ENCODE measurements around the gene CAPN1. TPM values are rescaled to one million over a fixed set of nuclear protein-coding genes. Genes with fewer than 3 reads are reported as not detected.

The CAPN1 gene
- total and polyA plus RNA-seq, 2 of the 4 experiments (the other 2 are of a cell fraction) = 110 to 182 TPM

GRCh38 chr11:65182258-65183170 lies 786 bp downstream of the CAPN1 start:
- dilution Hi-C loops (cut with HindIII; ENCODE audit: low sequenced_read_pairs, unreplicated experiment) = no loop called here
- H2AK9ac ChIP-seq (replicated peaks; ENCODE audit: low read depth, low read length, poor library complexity) = peak overlapping the region; percentile 100
- H2BK15ac ChIP-seq (ENCODE audit: low read depth, low read length) = no peak overlapping the region
- peaks cover 9% of the 10 kb centered on the region for H4K20me1 ChIP-seq (ENCODE audit: insufficient read depth, low read length)
- peak overlapping the region; percentile 84 for H3K4me2 ChIP-seq (ENCODE audit: low read depth, low read length)
- H3K18ac ChIP-seq (ENCODE audit: low read depth, low read length) = no peak overlapping the region; the same call in 1 of the 2 replicates
- peak overlapping the region; percentile 89 for H3K14ac ChIP-seq (replicated peaks; ENCODE audit: low read depth, low read length)
- TF ChIP-seq USF2 (IDR thresholded peaks at IDR 0.05; ENCODE audit: low read depth, low read length) (0 out of 2 replicates have a peak, but pooled peaks have one; percentile 12), SMC3 (IDR thresholded peaks at IDR 0.05; ENCODE audit: low read depth, low read length) (no peak), MAFK (IDR thresholded peaks at IDR 0.05; ENCODE audit: low read depth, low read length) (no peak)
- peak overlapping the region; percentile 43 to 89; a peak in 3 of 4 replicates for H4K8ac ChIP-seq (ENCODE audit: low read depth in 2 of 2, low read length in 2 of 2)
- H3K27ac ChIP-seq (ENCODE audit: insufficient read depth, low read length) = peak overlapping the region; percentile 93
- peak overlapping the region; percentile 82 for H3K23ac ChIP-seq (ENCODE audit: low read depth, low read length)
- H3K36me3 ChIP-seq (ENCODE audit: control insufficient read depth, insufficient read depth, low read length) = peaks cover 28% of the 10 kb centered on the region
- peak overlapping the region; percentile 68 for H4K5ac ChIP-seq (ENCODE audit: low read depth, low read length)
- peak overlapping the region; percentile 84 for H4K91ac ChIP-seq (ENCODE audit: insufficient read depth, low read depth, low read length)
- ATAC-seq (ENCODE audit: low read depth) = peak; percentile 2; the same call in 1 of the 2 replicates
- DNase-seq = no peak
- POLR2A ChIA-PET (ENCODE audit: unreplicated experiment) = interaction anchor here (1.4 kb wide), 1 partner anchor 65 kb away, joined by 5 read pairs; the partner anchor contains the start of gene ZNHIT2
- intact Hi-C loops (cut with micrococcal nuclease) = loop anchor here (5.0 kb wide), 1 partner anchor 60 kb away; the partner anchor contains the start of genes FAU and MRPL49
- 41% methylated on average over 9 of the region's 23 CpGs; no CpG with 5 or more reads in 1 of the 2 experiments for WGBS, 2 experiments (ENCODE audit: extremely low coverage in 2 of 2, insufficient read length in 1 of 2)
- peaks cover 11% of the 10 kb centered on the region for H3K4me1 ChIP-seq (ENCODE audit: control insufficient read depth, insufficient read depth, low read length)
- H2BK20ac ChIP-seq (ENCODE audit: low read depth, low read length) = no peak overlapping the region
- peak overlapping the region; percentile 84 for H3K56ac ChIP-seq (ENCODE audit: extremely low read depth, insufficient read depth, low read length)
- peak overlapping the region; percentile 94 for H3K4me3 ChIP-seq (ENCODE audit: insufficient read depth, low read depth, low read length)
- TSS peak; percentile 80 for BruUV-seq (replicated peaks)
- H2AK5ac ChIP-seq (ENCODE audit: low read depth, low read length) = peak overlapping the region; percentile 63
- H3K9ac ChIP-seq (ENCODE audit: low read depth, low read length) = peak overlapping the region; percentile 94
- peak overlapping the region; percentile 96 for H2AFZ ChIP-seq (replicated peaks; ENCODE audit: low read length, poor library complexity)
- H3K4ac ChIP-seq (ENCODE audit: low read depth, low read length) = peak overlapping the region; percentile 90
- H3K27me3 ChIP-seq (ENCODE audit: control insufficient read depth, insufficient read depth, low read length) = no peaks in the 10 kb centered on the region
- no peaks in the 10 kb centered on the region for H3K9me3 ChIP-seq (ENCODE audit: control insufficient read depth, insufficient read depth, low read length)
- peak overlapping the region; percentile 77 for H2BK5ac ChIP-seq (ENCODE audit: low read depth, low read length, poor library complexity, severe bottlenecking)
- CTCF ChIA-PET = interaction anchor here (0.6 kb wide), 1 partner anchor 42 kb away, joined by 3 read pairs; no protein-coding TSS in a partner anchor
- H2BK120ac ChIP-seq (ENCODE audit: low read depth, low read length) = peak overlapping the region; percentile 55; the same call in 1 of the 2 replicates
- peaks cover 45 to 70% of the 10 kb centered on the region in 2 experiments for H3K79me1 ChIP-seq (ENCODE audit: low read depth in 1 of 2, low read length in 2 of 2)
- H3K9me1 ChIP-seq (ENCODE audit: insufficient read depth, low read length) = peaks cover 4% of the 10 kb centered on the region; the same call in 1 of the 2 replicates
- in situ Hi-C loops (cut with MboI; ENCODE audit: low sequenced_read_pairs) = no loop called here
